Lower leg skin (tissue), 4 donors: ENCODE data around the gene SCLT1. TPM values are rescaled to one million over a fixed set of nuclear protein-coding genes. Genes with fewer than 3 reads are reported as not detected.

Experiments
- DNase-seq, 2 donors: peaks; one replicate each; pipeline ENCODE4 v3.0.0-alpha.2; 2019; ENCODE audit warnings: low spot score in 2 of 2
- H3K4me3 ChIP-seq: fragments of 200-600 bp; sonication (generic); 2 replicates; pipeline ENCODE4 v1.5.1; 2017; ENCODE audit warnings: mild to moderate bottlenecking, low read depth; ENCODE audit not compliant: poor library complexity, severe bottlenecking
- POLR2A ChIP-seq, 2 donors: fragments of 450-650 bp; IDR thresholded peaks; one replicate each; pipeline ENCODE4 v1.6.1; 2016 to 2017; ENCODE audit warnings: antibody characterized with exemption in 2 of 2, mild to moderate bottlenecking in 1 of 2, moderate library complexity in 1 of 2
- WGBS, 2 donors: methylation state at CpG; one replicate each; pipeline ENCODE4 v1.1.5; 2018; 5-methylcytosine and 5-hydroxymethylcytosine counted together
- intact Hi-C: fragments of 100-400 bp; cut with DNase I; formaldehyde crosslinking; loops from one replicate; pipeline ENCODE4 v1.15.0; 2023; ENCODE audit warnings: low total_unique reads
- total RNA-seq, 4 donors: library from RNA; depleted of rRNA; stranded (reverse); fragments of >200 nt; gene quantifications; one replicate each; pipeline ENCODE4 v1.1.0, GENCODE V29; 2016
- TF ChIP-seq, protein P1 (sequence below), 3 donors: fragments of 450-650 bp; IDR thresholded peaks; one replicate each; pipeline ENCODE4 v1.5.1; 2016; ENCODE audit warnings: antibody characterized with exemption in 3 of 3, mild to moderate bottlenecking in 3 of 3, moderate library complexity in 2 of 3

The SCLT1 gene
- total RNA-seq, 4 donors from 2014 or later, result 4.4 to 8.6 (median 6.8) TPM

DNA sequence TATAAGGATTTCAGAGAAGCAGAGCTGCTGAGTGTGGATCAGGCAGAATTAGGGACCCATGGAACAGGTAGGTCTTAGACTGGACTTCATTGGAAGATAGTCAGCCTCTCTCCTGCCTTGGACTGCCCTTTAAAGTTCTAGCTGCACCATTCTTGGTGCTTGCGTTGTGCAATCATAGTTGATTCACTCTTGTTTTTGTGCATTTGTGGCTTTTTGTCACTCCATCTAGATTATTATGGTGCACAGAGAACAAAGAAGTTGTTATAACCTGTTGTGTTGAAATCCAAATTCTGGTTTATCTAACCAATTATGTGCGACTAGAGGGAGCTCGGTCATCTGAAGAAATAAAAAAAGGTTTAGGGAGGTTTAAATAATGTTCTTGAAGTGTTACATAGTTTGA is 224.6 kb downstream of the SCLT1 start:
- TF ChIP-seq, protein P1, sequence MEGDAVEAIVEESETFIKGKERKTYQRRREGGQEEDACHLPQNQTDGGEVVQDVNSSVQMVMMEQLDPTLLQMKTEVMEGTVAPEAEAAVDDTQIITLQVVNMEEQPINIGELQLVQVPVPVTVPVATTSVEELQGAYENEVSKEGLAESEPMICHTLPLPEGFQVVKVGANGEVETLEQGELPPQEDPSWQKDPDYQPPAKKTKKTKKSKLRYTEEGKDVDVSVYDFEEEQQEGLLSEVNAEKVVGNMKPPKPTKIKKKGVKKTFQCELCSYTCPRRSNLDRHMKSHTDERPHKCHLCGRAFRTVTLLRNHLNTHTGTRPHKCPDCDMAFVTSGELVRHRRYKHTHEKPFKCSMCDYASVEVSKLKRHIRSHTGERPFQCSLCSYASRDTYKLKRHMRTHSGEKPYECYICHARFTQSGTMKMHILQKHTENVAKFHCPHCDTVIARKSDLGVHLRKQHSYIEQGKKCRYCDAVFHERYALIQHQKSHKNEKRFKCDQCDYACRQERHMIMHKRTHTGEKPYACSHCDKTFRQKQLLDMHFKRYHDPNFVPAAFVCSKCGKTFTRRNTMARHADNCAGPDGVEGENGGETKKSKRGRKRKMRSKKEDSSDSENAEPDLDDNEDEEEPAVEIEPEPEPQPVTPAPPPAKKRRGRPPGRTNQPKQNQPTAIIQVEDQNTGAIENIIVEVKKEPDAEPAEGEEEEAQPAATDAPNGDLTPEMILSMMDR (IDR thresholded peaks at IDR 0.05), result no peak
- TF ChIP-seq POLR2A (IDR thresholded peaks at IDR 0.05), result no peak
- no peak overlapping the region for H3K4me3 ChIP-seq
- no peak for DNase-seq
- WGBS, 2 donors, result 87 to 94% methylated on average over 3 of the region's 3 CpGs
- intact Hi-C loops, result no loop called here

- H3K4me3 ChIP-seq, result no peak overlapping the region
- DNase-seq, result no peak
- TF ChIP-seq, protein P1 (IDR thresholded peaks at IDR 0.05), result no peak
- no peak for TF ChIP-seq POLR2A (IDR thresholded peaks at IDR 0.05)
- intact Hi-C loops, result no loop called here
- 88 to 90% methylated on average over 1 of the region's 1 CpG for WGBS, 2 donors
These were observed 226.6 kb downstream of the SCLT1 start for GRCh38 chr4:128866691-128867090.

DNA sequence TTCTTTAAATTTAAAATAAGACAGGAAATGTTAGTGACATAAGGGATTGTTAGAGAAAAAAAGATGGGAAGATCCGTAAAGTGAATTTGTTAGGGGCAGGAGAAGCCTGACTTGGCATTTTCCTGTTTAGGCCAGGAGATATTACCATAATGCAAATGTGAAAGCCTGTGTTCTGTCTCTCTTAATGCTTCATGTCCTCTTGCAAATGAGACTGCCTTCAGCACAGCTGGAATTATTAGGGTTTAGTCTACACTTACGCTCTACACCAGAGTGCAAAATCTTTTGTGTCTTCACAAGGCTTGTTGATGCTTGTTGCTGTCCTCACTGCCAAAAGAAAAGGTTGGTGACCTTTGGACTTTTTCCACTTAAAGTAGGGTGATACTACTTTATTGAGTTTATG is 227.1 kb downstream of the SCLT1 start:
- no peak for TF ChIP-seq POLR2A (IDR thresholded peaks at IDR 0.05)
- TF ChIP-seq, protein P1 (IDR thresholded peaks at IDR 0.05), result no peak
- intact Hi-C loops, result no loop called here
- 81 to 90% methylated on average over 2 of the region's 2 CpGs for WGBS, 2 donors
- no peak overlapping the region for H3K4me3 ChIP-seq
- no peak for DNase-seq

GRCh38 chr4:128865132-128865531 is 228.2 kb downstream of the SCLT1 start:
- 85 to 91% methylated on average over 2 of the region's 2 CpGs for WGBS, 2 donors
- H3K4me3 ChIP-seq, result no peak overlapping the region
- TF ChIP-seq POLR2A (IDR thresholded peaks at IDR 0.05), result no peak
- TF ChIP-seq, protein P1 (IDR thresholded peaks at IDR 0.05), result no peak
- no peak for DNase-seq
- intact Hi-C loops, result no loop called here

- no peak overlapping the region for H3K4me3 ChIP-seq
- no peak for TF ChIP-seq POLR2A (IDR thresholded peaks at IDR 0.05)
- TF ChIP-seq, protein P1 (IDR thresholded peaks at IDR 0.05), result peak in 1 of 3 donors; percentile 71
- peak; percentile 63 to 94 for DNase-seq
- WGBS, 2 donors, result 40 to 43% methylated on average over 10 of the region's 10 CpGs
- intact Hi-C loops, result loop anchor here (5.0 kb wide), 2 partner anchors 406 to 671 kb away; no protein-coding TSS in a partner anchor
These were observed 229.8 kb downstream of the SCLT1 start for GRCh38 chr4:128863312-128864075.
